GM12891 (cell line): Measurements from ENCODE around the gene GCC1.

ENCODE experiments used
- POLR2A ChIP-seq: IDR thresholded peaks from 2 replicates; pipeline ENCODE4 v1.6.1; 2011; ENCODE audit warnings: low read depth, low read length, control low read depth
- POLR2AphosphoS5 ChIP-seq: IDR thresholded peaks from 2 replicates; pipeline ENCODE4 v1.6.1; 2011; ENCODE audit warnings: low read depth, low read length, control low read depth
- POU2F2 ChIP-seq: IDR thresholded peaks from 2 replicates; pipeline ENCODE4 v1.6.1; 2011; ENCODE audit warnings: low read depth, mild to moderate bottlenecking, control low read depth, low read length, moderate library complexity
- SPI1 ChIP-seq: IDR thresholded peaks from 2 replicates; pipeline ENCODE4 v1.6.1; 2011; ENCODE audit warnings: low read depth, low read length, control low read depth
- TAF1 ChIP-seq: IDR thresholded peaks from 2 replicates; pipeline ENCODE4 v1.6.1; 2011; ENCODE audit warnings: low read depth, low read length, control low read depth

- no peak for TF ChIP-seq POLR2AphosphoS5
- no peak for TF ChIP-seq POLR2A
- TF ChIP-seq TAF1, result no peak
- TF ChIP-seq POU2F2, result no peak
- TF ChIP-seq SPI1, result no peak
Observed at GRCh38 chr7:127628445-127628844, 43.0 kb upstream of the GCC1 start.
